GM23248 (cell line): Measurements from ENCODE around the gene CTIF.

Experiments used
- EZH2 ChIP-seq: fragments of 200-600 bp; sonication (generic); IDR thresholded peaks from 2 replicates; pipeline ENCODE4 v1.6.1; 2018; ENCODE audit warnings: antibody characterized with exemption, mild to moderate bottlenecking; ENCODE audit not compliant: insufficient read depth, poor library complexity, severe bottlenecking
- EZH2phosphoT487 ChIP-seq: fragments of 200-600 bp; sonication (generic); IDR thresholded peaks from 2 replicates; pipeline ENCODE4 v1.6.1; 2018; ENCODE audit warnings: antibody characterized with exemption, moderate library complexity, mild to moderate bottlenecking, low read depth; ENCODE audit not compliant: insufficient read depth

DNA sequence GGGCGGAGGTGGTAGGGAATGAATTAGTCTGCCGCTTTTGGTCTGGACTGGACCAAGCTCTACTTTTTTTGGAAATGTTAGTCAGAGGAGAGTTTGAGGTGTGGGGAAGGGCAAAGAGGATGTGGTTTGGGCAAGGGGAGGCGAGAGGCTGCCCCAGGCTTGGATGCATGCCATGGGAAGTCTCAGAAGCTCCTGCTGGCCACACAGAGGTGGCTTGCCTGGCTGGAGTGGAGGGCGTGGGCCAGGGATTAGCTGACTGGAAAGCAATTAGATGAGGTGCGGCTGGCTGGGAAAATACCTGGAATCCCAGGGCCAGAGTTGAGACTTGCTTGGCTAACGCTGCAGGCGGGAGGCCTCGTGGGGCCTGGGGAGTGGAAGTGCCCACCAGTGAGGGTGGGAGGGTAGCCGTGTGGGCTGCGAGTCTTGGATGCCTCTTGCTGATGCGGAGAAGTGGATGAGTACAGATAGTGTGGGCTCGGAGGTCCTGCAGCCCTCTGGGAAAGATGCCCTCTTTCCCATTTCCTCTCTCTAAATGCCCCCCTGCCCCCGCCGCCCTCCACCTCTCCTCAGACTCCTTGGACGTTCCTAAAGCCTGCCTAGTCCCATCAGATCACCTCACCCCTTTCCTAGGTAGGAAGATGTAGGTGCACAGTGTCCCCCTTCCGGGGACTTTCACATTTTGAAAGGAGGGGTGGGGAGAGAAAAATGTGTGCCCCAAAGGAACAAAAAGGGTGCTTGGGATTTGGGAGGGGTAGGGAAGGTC, 294.3 kb downstream of the CTIF start:
- TF ChIP-seq EZH2, result no peak
- no peak for TF ChIP-seq EZH2phosphoT487
